GM23338 (cell line): ENCODE data around the gene MYLK3. TPM values are rescaled to one million over a fixed set of nuclear protein-coding genes. Genes with fewer than 3 reads are reported as not detected.
A peak's percentile ranks its signal among the peaks of the same experiment; 100 is the strongest.

Source experiments
- ATAC-seq: fragments of 200-7000 bp; cut with Tn5 transposase; 3 replicates; pipeline ENCODE4 v1.9.1; 2020
- DNase-seq: peaks from one replicate; pipeline ENCODE4 v3.0.0-alpha.2; 2015; ENCODE audit warnings: low spot score
- H2AFZ ChIP-seq: fragments of 200-600 bp; sonication (generic); 2 replicates; pipeline ENCODE4 v1.8.0; 2016; ENCODE audit warnings: antibody characterized with exemption, mild to moderate bottlenecking, moderate library complexity
- H3F3A ChIP-seq: fragments of 200-600 bp; sonication (generic); replicated peaks from 2 replicates; pipeline ENCODE4 v1.8.0; 2017; ENCODE audit warnings: antibody characterized with exemption, mixed run types, low read depth
- H3K27ac ChIP-seq: fragments of 200-600 bp; sonication (generic); 2 replicates; pipeline ENCODE4 v1.6.1; 2016; ENCODE audit warnings: low read depth
- H3K27me3 ChIP-seq: fragments of 200-600 bp; sonication (generic); 2 replicates; pipeline ENCODE4 v1.8.0; 2016; ENCODE audit warnings: mild to moderate bottlenecking, mixed run types, moderate library complexity; ENCODE audit not compliant: insufficient read depth
- H3K36me3 ChIP-seq: fragments of 200-600 bp; sonication (generic); 2 replicates; pipeline ENCODE4 v1.8.0; 2016; ENCODE audit warnings: mild to moderate bottlenecking; ENCODE audit not compliant: insufficient read depth
- H3K4me1 ChIP-seq: fragments of 200-600 bp; sonication (generic); 2 replicates; pipeline ENCODE4 v1.8.0; 2016; ENCODE audit warnings: mild to moderate bottlenecking, moderate library complexity; ENCODE audit not compliant: insufficient read depth
- H3K4me2 ChIP-seq: fragments of 200-600 bp; sonication (generic); 2 replicates; pipeline ENCODE4 v1.7.1; 2017; ENCODE audit warnings: mixed run types
- H3K4me3 ChIP-seq: fragments of 200-600 bp; sonication (generic); 2 replicates; pipeline ENCODE4 v1.6.1; 2016; ENCODE audit warnings: mixed run types
- H3K79me2 ChIP-seq: fragments of 200-600 bp; sonication (generic); replicated peaks from 2 replicates; pipeline ENCODE4 v1.8.0; 2017; ENCODE audit warnings: mild to moderate bottlenecking; ENCODE audit not compliant: insufficient read depth
- H3K9me2 ChIP-seq: fragments of 200-600 bp; sonication (generic); 2 replicates; pipeline ENCODE4 v1.8.0; 2017; ENCODE audit not compliant: insufficient read depth
- H4K20me1 ChIP-seq: fragments of 200-600 bp; sonication (generic); replicated peaks from 2 replicates; pipeline ENCODE4 v1.8.0; 2017; ENCODE audit warnings: mild to moderate bottlenecking; ENCODE audit not compliant: insufficient read depth
- H3K27ac Mint-ChIP-seq: 2 replicates; pipeline ENCODE4 v1.8.0; 2020; ENCODE audit warnings: inconsistent platforms, mild to moderate bottlenecking, moderate library complexity, mixed read lengths
- H3K27me3 Mint-ChIP-seq: 3 replicates; pipeline ENCODE4 v1.8.0; 2022; ENCODE audit warnings: low read depth, mild to moderate bottlenecking, moderate library complexity, mixed read lengths, inconsistent platforms; ENCODE audit not compliant: insufficient read depth, poor library complexity
- H3K36me3 Mint-ChIP-seq: 3 replicates; pipeline ENCODE4 v1.8.0; 2021; ENCODE audit warnings: low read depth, mild to moderate bottlenecking, inconsistent platforms, moderate library complexity, mixed read lengths
- H3K4me1 Mint-ChIP-seq: 3 replicates; pipeline ENCODE4 v1.8.0; 2020; ENCODE audit warnings: mild to moderate bottlenecking, inconsistent platforms, mixed read lengths
- H3K4me3 Mint-ChIP-seq: 3 replicates; pipeline ENCODE4 v1.8.0; 2021; ENCODE audit warnings: moderate library complexity, mild to moderate bottlenecking, inconsistent platforms, mixed read lengths
- H3K9me3 Mint-ChIP-seq: 3 replicates; pipeline ENCODE4 v1.8.0; 2020; ENCODE audit warnings: moderate library complexity, mild to moderate bottlenecking, inconsistent platforms, mixed read lengths
- CREB1 ChIP-seq: fragments of 250-450 bp; sonication (Bioruptor Pico); IDR thresholded peaks from 2 replicates; pipeline ENCODE4 v1.5.0; 2020; ENCODE audit warnings: low read depth, mild to moderate bottlenecking, moderate library complexity
- CTCF ChIP-seq, 2 experiments: fragments of 200-600 bp in 1 of 2; sonication (generic) in 1 of 2; conservative IDR thresholded peaks; 2 replicates each; pipeline versions ENCODE4 v1.5.1 to v1.6.1; 2016 to 2017; ENCODE audit warnings: antibody characterized with exemption in 2 of 2, low read depth in 2 of 2, mild to moderate bottlenecking in 2 of 2, moderate library complexity in 1 of 2
- ETS1 ChIP-seq: IDR thresholded peaks from 2 replicates; pipeline ENCODE4 v1.6.1; 2016; ENCODE audit warnings: antibody characterized with exemption
- EZH2 ChIP-seq: fragments of 200-600 bp; sonication (generic); IDR thresholded peaks from one replicate; pipeline ENCODE4 v1.8.0; 2017; ENCODE audit warnings: antibody characterized with exemption, mild to moderate bottlenecking, low read depth; ENCODE audit not compliant: unreplicated experiment
- EZH2phosphoT487 ChIP-seq: fragments of 200-600 bp; sonication (generic); IDR thresholded peaks from one replicate; pipeline ENCODE4 v1.8.1; 2018; ENCODE audit warnings: antibody characterized with exemption; ENCODE audit not compliant: unreplicated experiment
- JUNB ChIP-seq: IDR thresholded peaks from one replicate; pipeline ENCODE4 v1.6.1; 2016; ENCODE audit warnings: antibody characterized with exemption; ENCODE audit not compliant: unreplicated experiment
- NANOG ChIP-seq: IDR thresholded peaks from 2 replicates; pipeline ENCODE4 v1.6.1; 2016; ENCODE audit warnings: antibody characterized with exemption, borderline replicate concordance
- POLR2AphosphoS5 ChIP-seq: IDR thresholded peaks from 2 replicates; pipeline ENCODE4 v1.6.1; 2016; ENCODE audit warnings: antibody characterized with exemption, low read depth
- REST ChIP-seq: IDR thresholded peaks from one replicate; pipeline ENCODE4 v1.6.1; 2018; ENCODE audit warnings: antibody characterized with exemption; ENCODE audit not compliant: unreplicated experiment
- STAT1 ChIP-seq: IDR thresholded peaks from one replicate; pipeline ENCODE4 v1.6.1; 2016; ENCODE audit warnings: antibody characterized with exemption; ENCODE audit not compliant: unreplicated experiment
- ZNF114 ChIP-seq: fragments of 250-450 bp; sonication (Bioruptor Pico); IDR thresholded peaks from 2 replicates; pipeline ENCODE4 v1.5.0; 2020; ENCODE audit warnings: mild to moderate bottlenecking, moderate library complexity
- ZNF331 ChIP-seq: fragments of 250-450 bp; sonication (Bioruptor Pico); IDR thresholded peaks from 2 replicates; pipeline ENCODE4 v1.5.0; 2020; ENCODE audit warnings: low read depth, mild to moderate bottlenecking, moderate library complexity
- ZNF462 ChIP-seq: fragments of 250-450 bp; sonication (Bioruptor Pico); IDR thresholded peaks from 2 replicates; pipeline ENCODE4 v1.5.0; 2020; ENCODE audit warnings: mild to moderate bottlenecking, moderate library complexity
- polyA plus RNA-seq: library from polyadenylated mRNA; unstranded; fragments of >200 nt; fragmentation: Nextera tagmentation; extraction: Ambion mirVana; gene quantifications from 2 replicates; pipeline ENCODE4 v1.2.1, GENCODE V29; 2016
- total RNA-seq: library from RNA; depleted of rRNA; stranded (reverse); fragments of >200 nt; shearing (Covaris generic); gene quantifications from 2 replicates; pipeline ENCODE4 v1.2.3, GENCODE V29; 2014

MYLK3 gene
- total and polyA plus RNA-seq, 2 experiments from 2014 or later: 0.18 to 0.63 TPM

GRCh38 chr16:46688654-46689364, 59.3 kb downstream of the MYLK3 start, which contains the start of gene VPS35:
Gene VPS35 (minus strand): TSS chr16:46689178. CDS start chr16:46689133, 45 bp downstream.
- Mint-ChIP-seq H3K27ac (no peak within 1 kb of the TSS), H3K27me3 (peaks cover 2% of the 10 kb centered on the region), H3K9me3 (no peaks in the 10 kb centered on the region), H3K4me1 (peaks cover 34% of the 10 kb centered on the region), H3K36me3 (no peaks in the 10 kb centered on the region; the same call in none of the 3 replicates), H3K4me3 (no peak within 1 kb of the TSS)
- no peak for TF ChIP-seq ZNF462
- TF ChIP-seq CREB1 (CRISPR knock-in tag): peak; percentile 61; the same call in 1 of the 2 replicates
- TF ChIP-seq NANOG: no peak
- no peak for TF ChIP-seq EZH2
- no peak for TF ChIP-seq JUNB
- no peak for TF ChIP-seq ZNF331 (CRISPR knock-in tag)
- TF ChIP-seq ZNF114 (CRISPR knock-in tag): no peak
- peak; percentile 83 for TF ChIP-seq POLR2AphosphoS5
- no peak for TF ChIP-seq EZH2phosphoT487
- TF ChIP-seq CTCF (conservative IDR thresholded peaks at IDR 0.05; ENCODE audit: low read depth in 2 of 2): peak; percentile 54 to 59; a peak in 2 of 4 replicates
- no peak for TF ChIP-seq ETS1
- TF ChIP-seq STAT1: no peak
- TF ChIP-seq REST: no peak
- Histone ChIP-seq H3K27ac (peak within 1 kb of the TSS; percentile 65), H3K4me1 (peaks cover 36% of the 10 kb centered on the region), H3K4me3 (peak within 1 kb of the TSS; percentile 87), H3K79me2 (peaks cover 77% of the 10 kb centered on the region), H3K27me3 (no peaks in the 10 kb centered on the region), H2AFZ (peak within 1 kb of the TSS; percentile 82), H3F3A (no peaks in the 10 kb centered on the region), H3K4me2 (peak within 1 kb of the TSS; percentile 96), H3K9me2 (no peaks in the 10 kb centered on the region), H3K36me3 (peaks cover 15% of the 10 kb centered on the region), H4K20me1 (peaks cover 53% of the 10 kb centered on the region)
- DNase-seq (peak; percentile 99), ATAC-seq (peak; percentile 85)
